ENCODE measurements around the gene IQGAP3.
"Not testable (repeated sequence)": the region's sequence is repeated elsewhere in the genome, so short reads cannot be mapped to it uniquely, and the experiment has no call there.

The IQGAP3 gene, protein sequence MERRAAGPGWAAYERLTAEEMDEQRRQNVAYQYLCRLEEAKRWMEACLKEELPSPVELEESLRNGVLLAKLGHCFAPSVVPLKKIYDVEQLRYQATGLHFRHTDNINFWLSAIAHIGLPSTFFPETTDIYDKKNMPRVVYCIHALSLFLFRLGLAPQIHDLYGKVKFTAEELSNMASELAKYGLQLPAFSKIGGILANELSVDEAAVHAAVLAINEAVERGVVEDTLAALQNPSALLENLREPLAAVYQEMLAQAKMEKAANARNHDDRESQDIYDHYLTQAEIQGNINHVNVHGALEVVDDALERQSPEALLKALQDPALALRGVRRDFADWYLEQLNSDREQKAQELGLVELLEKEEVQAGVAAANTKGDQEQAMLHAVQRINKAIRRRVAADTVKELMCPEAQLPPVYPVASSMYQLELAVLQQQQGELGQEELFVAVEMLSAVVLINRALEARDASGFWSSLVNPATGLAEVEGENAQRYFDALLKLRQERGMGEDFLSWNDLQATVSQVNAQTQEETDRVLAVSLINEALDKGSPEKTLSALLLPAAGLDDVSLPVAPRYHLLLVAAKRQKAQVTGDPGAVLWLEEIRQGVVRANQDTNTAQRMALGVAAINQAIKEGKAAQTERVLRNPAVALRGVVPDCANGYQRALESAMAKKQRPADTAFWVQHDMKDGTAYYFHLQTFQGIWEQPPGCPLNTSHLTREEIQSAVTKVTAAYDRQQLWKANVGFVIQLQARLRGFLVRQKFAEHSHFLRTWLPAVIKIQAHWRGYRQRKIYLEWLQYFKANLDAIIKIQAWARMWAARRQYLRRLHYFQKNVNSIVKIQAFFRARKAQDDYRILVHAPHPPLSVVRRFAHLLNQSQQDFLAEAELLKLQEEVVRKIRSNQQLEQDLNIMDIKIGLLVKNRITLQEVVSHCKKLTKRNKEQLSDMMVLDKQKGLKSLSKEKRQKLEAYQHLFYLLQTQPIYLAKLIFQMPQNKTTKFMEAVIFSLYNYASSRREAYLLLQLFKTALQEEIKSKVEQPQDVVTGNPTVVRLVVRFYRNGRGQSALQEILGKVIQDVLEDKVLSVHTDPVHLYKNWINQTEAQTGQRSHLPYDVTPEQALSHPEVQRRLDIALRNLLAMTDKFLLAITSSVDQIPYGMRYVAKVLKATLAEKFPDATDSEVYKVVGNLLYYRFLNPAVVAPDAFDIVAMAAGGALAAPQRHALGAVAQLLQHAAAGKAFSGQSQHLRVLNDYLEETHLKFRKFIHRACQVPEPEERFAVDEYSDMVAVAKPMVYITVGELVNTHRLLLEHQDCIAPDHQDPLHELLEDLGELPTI (N-terminal part only)

DNA sequence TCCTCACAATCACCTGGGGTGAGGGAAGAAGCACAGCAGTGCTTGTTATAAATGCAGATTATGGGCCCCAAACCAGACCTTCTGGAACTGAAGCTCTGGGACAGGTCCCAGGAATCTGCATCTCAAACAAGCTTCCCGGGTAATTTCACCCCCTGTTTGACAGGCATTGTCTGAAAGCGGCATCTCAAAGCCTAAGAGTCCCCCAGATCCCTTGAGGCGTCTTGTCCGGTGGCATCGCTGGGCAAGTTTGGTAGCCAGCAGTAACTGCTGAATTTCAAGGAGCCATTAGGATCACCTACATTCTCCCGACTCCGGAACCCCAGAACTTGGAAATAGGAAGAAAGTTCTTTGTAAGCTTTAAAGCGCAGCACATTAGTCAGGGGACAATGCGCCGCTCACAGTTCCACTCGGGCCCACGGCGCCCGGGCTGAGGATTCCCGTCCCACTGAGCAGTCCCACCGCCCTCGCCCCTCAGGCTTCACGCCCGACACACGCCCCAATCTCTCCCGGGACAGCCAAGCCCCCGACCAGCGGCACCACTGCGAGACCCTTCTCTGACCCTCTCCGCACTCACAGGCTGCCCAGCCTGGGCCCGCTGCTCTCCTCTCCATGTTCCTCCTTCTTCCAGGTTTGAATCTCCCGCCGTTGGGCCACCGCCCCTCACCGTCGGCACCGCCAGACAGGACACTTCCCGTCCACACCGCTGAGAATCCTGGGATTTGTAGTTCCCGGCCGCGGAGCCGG, at the start of gene IQGAP3:
Gene IQGAP3, minus strand, starts transcription at position 647 of the 744 bp plus-strand sequence. Its CDS starts 36 bp downstream, at position 611.
- in situ Hi-C loops (cut with HindIII; ENCODE audit: low sequenced_read_pairs): no loop called here

DNA sequence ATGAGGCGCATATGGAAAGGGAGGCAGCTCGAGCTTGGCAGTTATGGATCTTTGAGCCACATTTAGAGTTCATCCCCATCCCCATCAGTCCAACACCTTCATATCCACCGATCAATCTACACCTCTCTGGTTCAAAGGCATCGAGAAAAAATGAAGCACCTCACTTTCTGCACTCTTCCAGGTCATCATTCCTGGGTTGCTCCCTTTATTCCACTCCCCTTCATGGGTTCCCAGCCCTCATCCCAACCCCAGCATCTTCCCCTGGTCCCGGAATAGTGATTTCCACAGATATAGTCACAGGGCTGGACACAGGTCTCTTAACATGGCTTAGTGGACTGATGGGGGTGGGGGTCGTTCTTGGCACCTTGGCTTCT, 47.2 kb upstream of the IQGAP3 start:
- in situ Hi-C loops (cut with HindIII; ENCODE audit: low sequenced_read_pairs): loop anchor here (5.0 kb wide), 1 partner anchor 42 kb away; the partner anchor contains the start of gene TTC24

DNA sequence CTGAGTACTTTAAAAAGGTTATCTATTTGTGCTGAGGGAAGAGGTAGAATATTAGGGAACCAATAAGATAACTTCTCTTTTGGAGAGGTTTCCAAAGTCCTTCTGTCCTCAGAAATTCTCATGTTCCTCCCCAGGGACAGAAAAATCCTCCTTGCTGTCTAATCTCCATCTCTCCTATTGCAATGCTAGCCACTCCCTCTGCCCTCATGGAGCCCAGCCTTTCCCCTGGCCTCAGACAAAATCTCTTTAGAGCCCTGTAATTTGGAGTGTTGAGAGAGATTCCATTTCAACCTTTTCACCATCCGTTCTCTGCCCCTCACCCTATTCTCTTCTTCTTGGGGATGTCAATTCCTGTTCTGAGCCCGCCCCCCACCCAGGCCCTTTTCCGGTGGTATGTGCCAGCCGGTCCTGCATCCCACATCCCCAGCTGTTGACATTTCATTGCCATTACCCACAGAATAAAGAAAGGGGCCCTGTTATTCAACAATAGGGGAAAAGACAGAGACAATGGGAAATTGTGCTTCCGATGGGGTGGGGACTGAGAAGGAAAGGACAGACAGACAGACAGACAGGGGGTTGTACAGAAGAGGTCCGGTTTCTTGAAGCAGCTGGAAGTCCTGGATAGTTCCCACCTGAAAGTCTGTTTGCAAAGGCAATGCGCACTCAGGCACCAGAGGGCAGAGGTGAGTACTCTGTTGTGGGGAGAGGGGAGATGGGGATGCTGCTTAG, 46.7 kb upstream of the IQGAP3 start, which contains the start of gene HAPLN2:
Gene HAPLN2, plus strand, starts transcription at position 563 of the 729 bp plus-strand sequence. CDS start 4,076 bp downstream, outside the sequence.
- in situ Hi-C loops (cut with HindIII; ENCODE audit: low sequenced_read_pairs): loop anchor here (5.0 kb wide), 1 partner anchor 42 kb away; the partner anchor contains the start of gene TTC24

DNA sequence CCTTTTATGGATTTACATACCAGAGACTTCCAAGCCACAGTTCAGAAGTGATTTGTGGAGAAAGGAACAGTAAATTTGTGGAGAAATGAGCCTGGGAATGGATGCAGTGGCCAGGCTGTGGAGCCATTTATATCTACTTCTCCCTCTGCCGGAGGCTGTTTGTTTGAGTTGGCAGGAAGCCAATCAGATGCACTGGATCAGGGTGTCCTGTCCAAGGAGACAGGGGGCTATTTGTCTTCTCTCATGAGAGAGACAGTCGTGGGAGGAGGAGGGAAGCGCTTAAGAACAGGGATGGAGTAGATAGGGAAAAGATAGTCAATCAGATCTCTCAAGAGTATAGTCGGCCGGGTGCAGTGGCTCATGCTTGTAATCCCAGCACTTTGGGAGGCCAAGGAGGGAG, 44.1 kb upstream of the IQGAP3 start:
- in situ Hi-C loops (cut with HindIII; ENCODE audit: low sequenced_read_pairs): loop anchor here (5.0 kb wide), 1 partner anchor 39 kb away; the partner anchor contains the start of gene TTC24

DNA sequence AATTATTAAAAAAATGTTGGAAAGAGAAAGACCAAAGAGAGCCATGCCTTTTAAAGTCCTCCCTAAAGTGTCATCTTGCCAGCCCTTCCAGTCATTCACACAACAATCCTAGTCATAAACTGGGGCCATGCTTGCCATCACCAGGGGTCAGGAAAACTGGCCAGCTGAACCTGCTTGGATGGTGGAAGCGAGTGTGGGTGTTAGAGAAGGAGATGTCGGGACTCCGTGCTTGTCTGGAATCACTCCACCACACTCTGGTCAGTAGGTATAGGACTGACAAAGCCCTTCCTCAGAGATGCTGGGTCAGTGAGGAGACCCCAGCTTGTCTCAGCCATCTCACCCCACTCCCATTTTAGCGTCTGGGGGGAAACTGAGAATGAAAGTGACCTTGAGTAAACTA, 43.6 kb upstream of the IQGAP3 start:
- in situ Hi-C loops (cut with HindIII; ENCODE audit: low sequenced_read_pairs): loop anchor here (5.0 kb wide), 1 partner anchor 39 kb away; the partner anchor contains the start of gene TTC24

DNA sequence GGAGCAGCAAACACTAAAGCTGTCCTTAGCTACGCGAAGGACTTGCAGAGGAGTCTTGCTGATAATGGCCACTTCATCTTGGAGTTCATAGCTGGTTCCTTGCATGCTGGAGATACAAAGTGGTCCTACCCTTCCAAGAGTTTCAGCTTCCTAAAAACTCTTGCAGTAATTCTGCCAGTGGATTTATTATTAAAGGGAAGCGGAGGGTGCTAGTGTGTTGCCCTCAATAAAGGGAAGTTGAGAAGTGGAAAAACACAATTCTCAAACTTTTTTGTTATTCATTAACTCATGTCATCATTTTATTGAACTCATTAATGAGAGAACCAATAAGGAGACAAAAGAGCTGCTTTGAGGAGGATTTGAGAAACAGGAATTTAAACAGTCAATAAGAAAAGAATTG, 40.3 kb upstream of the IQGAP3 start:
- in situ Hi-C loops (cut with HindIII; ENCODE audit: low sequenced_read_pairs): no loop called here

DNA sequence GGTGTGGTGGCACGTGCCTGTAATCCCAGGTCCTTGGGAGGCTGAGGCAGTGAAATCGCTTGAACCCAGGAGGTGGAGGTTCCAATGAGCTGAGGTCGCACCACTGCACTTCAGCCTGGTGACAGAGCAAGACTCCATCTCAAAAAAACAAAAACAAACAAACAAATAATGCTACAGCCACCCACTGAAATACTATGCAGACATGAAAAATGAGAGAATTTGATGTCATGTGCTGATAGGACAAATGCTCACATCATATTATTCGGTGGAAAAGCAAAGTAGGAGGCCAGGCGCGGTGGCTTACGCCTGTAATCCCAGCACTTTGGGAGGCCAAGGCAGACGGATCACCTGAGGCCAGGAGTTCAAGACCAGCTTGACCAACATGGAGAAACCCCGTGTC, 37.7 kb upstream of the IQGAP3 start:
- in situ Hi-C loops (cut with HindIII; ENCODE audit: low sequenced_read_pairs): not testable (repeated sequence)

DNA sequence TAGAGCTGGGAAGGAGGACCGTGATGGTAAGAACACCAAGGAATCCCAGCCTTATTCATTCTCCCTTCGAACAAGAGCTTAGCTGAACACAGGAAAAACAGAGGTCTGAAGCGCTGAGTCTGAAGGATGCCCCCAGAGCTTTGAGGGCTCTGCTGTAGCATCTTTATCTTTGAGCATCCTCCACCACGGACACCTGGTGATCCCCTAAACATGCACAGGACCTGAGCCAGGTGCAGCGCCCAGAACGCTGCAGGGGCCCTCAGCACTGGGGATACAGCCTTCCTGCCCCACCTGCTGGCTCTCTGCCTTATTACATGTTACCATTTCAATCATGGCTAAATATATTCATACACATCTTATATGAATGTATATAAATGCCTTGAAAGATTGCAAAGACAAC, 36.6 kb upstream of the IQGAP3 start:
- in situ Hi-C loops (cut with HindIII; ENCODE audit: low sequenced_read_pairs): no loop called here

DNA sequence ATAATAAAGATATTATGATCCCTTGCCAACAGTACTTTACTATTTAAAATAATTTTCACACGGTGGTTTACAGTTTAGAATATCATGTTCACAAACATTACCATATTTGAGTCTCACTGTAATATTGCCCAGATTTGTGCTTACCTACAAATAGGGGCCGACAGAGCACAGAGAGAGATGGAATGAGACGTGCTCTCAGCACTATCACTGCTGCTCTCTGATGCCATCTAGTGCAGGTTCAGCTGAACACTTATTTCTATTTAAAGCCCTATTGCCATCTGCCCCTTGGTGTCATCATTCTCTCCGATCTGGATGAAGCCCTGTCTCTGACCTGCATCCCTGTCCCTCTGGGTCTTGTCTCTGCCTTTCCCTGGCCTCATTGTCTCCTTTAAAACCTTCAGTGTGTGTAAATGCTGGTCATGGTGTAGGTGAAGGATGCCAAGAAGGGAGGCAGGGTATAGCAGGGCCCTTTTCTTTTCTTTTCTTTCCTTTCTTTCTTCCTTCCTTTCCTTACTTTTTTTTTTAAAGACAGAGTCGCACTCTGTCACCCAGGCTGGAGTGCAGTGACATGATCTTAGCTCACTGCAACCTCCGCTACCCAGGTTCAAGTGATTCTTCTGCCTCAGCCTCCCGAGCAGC, 35.8 kb upstream of the IQGAP3 start:
- in situ Hi-C loops (cut with HindIII; ENCODE audit: low sequenced_read_pairs): no loop called here

DNA sequence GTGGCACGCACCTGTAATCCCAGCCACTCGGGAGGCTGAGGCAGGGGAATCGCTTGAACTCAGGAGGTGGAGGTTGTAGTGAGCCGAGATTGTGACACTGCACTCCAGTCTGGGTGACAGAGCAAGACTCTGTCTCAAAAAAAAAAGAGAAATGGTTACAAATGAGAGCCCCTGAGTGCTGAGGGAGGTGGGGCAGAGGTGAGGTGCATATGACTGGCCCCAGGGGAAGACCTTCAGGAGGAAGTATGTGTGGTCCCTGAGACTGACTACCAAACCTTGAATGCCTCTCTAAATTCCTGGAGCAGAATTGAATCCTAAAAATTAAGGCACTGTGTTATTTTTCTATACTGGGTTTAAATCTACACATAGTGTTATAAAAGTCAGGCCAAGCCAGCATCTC, 35.0 kb upstream of the IQGAP3 start:
- in situ Hi-C loops (cut with HindIII; ENCODE audit: low sequenced_read_pairs): not testable (repeated sequence)

DNA sequence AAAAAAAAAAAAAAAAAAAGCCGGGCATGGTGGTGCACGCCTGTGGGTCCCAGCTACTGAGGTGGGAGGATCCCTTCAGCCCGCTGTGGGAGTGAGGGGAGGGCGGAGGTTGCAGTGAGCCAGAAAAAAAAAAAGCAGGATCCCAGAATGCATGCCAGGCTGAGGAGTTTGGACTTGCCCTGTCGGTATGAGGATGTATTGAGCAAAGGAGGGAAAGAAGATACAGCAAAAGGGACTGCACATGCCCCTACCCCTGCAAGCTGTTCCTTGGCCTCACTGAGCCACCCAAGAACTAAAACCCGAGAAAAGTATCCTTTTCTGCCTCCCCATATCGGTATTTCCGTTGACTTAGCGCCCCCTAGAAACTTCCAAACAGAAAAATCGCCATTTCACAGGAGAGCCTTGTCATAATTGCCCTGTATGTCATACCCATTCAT, 30.2 kb upstream of the IQGAP3 start:
- in situ Hi-C loops (cut with HindIII; ENCODE audit: low sequenced_read_pairs): no loop called here

DNA sequence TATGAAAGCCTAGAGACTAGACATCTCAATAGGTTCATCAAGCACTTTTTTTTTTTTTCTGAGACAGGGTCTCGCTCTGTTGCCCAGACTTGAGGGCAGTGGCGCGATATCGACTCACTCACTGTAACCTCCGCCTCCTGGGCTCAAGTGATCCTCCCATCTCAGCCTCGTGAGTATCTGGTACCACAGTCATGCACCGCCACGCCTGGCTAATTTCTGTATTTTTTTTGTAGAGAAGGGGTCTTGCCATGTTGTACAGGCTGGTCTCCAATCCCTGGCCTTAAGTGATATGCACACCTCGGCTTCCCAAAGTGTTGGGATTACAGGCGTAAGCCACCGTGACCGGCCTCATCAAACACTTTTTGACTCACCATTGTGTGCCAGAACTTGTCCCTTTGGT, 29.5 kb upstream of the IQGAP3 start:
- in situ Hi-C loops (cut with HindIII; ENCODE audit: low sequenced_read_pairs): no loop called here

DNA sequence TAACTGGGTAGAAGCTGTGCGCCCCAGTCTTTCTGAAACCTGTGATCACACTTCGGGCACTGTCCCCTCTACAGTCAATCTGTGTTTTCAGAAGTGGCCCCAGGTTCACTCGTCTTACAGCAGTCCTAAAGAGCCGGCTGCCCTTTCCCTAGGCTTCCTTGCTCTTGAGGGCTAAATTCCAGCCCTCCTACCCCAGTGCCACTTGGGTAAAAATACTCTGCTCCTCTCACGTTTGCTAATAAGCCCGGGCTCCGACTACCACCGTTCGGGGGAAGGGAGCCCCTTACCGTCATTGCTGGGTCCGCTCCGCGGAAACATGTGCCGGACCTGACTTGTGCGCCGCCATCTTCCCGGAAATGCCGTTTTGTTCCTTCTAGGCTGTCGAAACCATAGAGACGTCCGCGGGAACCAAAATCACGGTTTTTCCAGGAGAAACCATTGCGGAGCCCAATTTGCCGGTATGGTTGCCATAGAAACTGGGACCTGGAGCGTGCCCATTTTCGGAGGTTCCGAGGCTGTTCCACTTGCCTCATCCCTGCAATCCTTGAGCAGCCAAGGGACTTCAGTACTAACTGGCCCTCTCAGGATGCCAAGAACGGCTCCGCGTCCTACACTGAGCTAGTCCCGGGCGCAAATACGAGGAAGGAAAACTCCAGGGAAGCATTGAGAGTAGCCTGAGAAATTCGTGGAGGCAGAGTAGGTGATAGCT, 28.9 kb upstream of the IQGAP3 start, which contains the start of gene GPATCH4:
Gene GPATCH4, minus strand, starts transcription at position 358 of the 709 bp plus-strand sequence.
- in situ Hi-C loops (cut with HindIII; ENCODE audit: low sequenced_read_pairs): no loop called here

DNA sequence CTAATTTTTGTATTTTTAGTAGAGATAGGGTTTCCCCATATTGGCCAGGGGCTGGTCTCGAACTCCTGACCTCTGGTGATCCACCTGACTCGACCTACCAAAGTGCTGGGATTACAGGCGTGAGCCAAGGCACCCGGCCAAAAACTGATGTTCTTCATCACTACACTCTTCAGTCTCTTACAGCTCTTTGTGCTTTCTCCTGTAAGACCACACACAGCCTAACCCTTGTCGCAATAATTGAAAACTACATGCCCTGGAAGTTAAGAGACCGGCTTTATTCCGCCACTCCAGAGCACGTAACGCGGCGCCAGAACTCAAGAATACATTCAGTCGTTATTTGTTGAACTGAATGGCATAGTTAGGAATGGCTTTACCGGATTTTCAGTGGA, 28.4 kb upstream of the IQGAP3 start:
- in situ Hi-C loops (cut with HindIII; ENCODE audit: low sequenced_read_pairs): no loop called here

DNA sequence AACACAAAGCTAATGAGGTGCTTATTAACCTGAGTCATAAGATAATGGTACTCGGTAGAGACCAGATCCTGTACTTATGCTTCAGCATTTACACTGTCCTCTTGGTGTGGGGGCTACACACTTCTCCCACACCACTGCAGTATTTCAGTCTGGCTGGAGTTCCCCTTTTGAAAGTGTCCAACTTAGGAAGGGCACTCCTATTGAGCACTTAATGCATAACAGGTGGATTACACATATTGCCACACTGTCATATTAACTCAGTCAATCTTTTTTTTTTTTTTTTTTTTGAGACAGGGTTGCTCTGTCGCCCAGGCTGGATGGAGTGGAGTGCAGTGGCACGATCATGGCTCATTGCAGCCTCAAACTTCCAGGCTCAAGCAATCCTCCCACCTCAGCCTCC, 27.4 kb upstream of the IQGAP3 start:
- in situ Hi-C loops (cut with HindIII; ENCODE audit: low sequenced_read_pairs): no loop called here

DNA sequence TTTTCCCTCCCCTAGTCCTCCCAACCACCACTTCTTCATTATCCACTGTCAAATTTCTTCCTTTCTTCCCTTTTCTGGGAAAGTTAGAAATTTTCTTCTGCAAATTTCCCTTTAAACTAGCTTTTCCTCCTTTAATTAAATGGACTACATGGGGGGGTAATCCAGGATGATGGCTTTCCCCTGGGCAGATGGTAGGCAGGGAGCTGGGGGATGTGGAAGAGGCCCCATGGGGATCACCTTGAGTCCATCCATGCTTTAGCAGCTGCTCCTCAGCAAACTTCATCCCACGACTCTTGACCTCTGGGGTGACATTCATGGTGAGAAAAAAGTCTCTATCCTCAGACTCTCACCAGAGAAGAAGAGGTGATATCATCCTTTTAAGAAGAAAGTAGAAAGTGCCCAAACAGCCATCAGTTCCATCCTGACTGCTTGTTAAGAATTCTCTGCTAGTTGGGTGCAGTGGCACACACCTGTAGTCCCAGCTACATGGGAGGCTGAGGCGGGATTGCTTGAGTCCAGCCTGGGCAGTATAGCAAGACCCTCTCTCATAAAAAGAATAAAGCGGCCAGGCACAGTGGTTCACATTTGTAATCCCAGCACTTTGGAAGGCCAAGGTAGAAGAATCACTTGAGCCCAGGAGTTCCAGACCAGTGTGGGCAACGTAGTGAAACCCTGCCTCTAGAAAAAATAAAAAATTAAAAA, 26.5 kb upstream of the IQGAP3 start:
- in situ Hi-C loops (cut with HindIII; ENCODE audit: low sequenced_read_pairs): no loop called here

DNA sequence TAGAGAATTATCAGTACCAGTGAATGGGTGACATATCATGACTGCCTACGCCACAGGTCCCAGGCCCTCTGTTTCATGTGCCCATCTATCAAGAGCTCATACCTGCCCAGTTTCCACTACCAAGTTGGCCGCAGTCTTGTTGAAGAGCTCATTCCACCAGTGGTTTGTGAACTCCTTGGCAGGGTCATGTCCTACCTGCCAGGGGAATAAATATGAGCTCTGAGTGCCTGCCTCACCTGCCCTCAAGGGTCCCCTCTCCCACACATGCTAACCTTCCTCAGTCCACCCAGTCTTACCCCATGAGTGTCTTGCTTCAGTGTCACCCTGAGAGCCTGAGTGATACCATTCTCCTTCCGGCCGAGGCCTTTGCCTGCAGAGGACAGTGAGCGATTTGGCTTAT, 25.8 kb upstream of the IQGAP3 start:
- in situ Hi-C loops (cut with HindIII; ENCODE audit: low sequenced_read_pairs): no loop called here
